Jurkat, Clone E6-1 (cell line): ENCODE data around the gene APOBEC3C.
"Not testable (repeated sequence)": the region's sequence is repeated elsewhere in the genome, so short reads cannot be mapped to it uniquely, and the experiment has no call there.

Experiments
- DNase-seq: peaks from one replicate; pipeline ENCODE4 v3.0.0-alpha.2; 2011; ENCODE audit warnings: low read depth, low spot score
- H3K4me3 ChIP-seq: 2 replicates; pipeline ENCODE4 v1.5.1; 2011; ENCODE audit warnings: mild to moderate bottlenecking, low read length, control low read depth, moderate library complexity

The APOBEC3C gene

GRCh38 chr22:39041908-39042307 is 27.9 kb downstream of the APOBEC3C start:
- DNase-seq: no peak
- H3K4me3 ChIP-seq: no peak overlapping the region

GRCh38 chr22:39043063-39043462 is 29.0 kb downstream of the APOBEC3C start:
- H3K4me3 ChIP-seq, DNase-seq: not testable (repeated sequence)

GRCh38 chr22:39045136-39045535 is 31.1 kb downstream of the APOBEC3C start:
- not testable (repeated sequence) for H3K4me3 ChIP-seq

GRCh38 chr22:39049486-39049885 is 35.4 kb downstream of the APOBEC3C start:
- not testable (repeated sequence) for H3K4me3 ChIP-seq, DNase-seq

More at GRCh38 chr22:39045136-39045535, 31.1 kb downstream of the APOBEC3C start:
- DNase-seq: not testable (repeated sequence)

- H3K4me3 ChIP-seq, DNase-seq: not testable (repeated sequence)
These were observed 37.9 kb downstream of the APOBEC3C start for GRCh38 chr22:39051844-39052495.

- no peak overlapping the region for H3K4me3 ChIP-seq
- no peak for DNase-seq
These were observed 41.6 kb downstream of the APOBEC3C start for GRCh38 chr22:39055658-39056057.

GRCh38 chr22:39061290-39061689 is 47.2 kb downstream of the APOBEC3C start:
- not testable (repeated sequence) for DNase-seq, H3K4me3 ChIP-seq

- not testable (repeated sequence) for H3K4me3 ChIP-seq, DNase-seq
These were observed 47.9 kb downstream of the APOBEC3C start for GRCh38 chr22:39061951-39062350.

GRCh38 chr22:39063904-39064303 is 49.8 kb downstream of the APOBEC3C start:
- not testable (repeated sequence) for DNase-seq, H3K4me3 ChIP-seq

- DNase-seq, H3K4me3 ChIP-seq: not testable (repeated sequence)
These were observed 52.6 kb downstream of the APOBEC3C start for GRCh38 chr22:39066442-39067276.

GRCh38 chr22:39068033-39068785 is 54.2 kb downstream of the APOBEC3C start:
- no peak for DNase-seq
- H3K4me3 ChIP-seq: no peak overlapping the region
